Liver (tissue), 9 donors: ENCODE results near the gene FRMPD4. TPM values are rescaled to one million over a fixed set of nuclear protein-coding genes. Genes with fewer than 3 reads are reported as not detected.

Experiments
- DNase-seq: peaks from one replicate; pipeline ENCODE4 v3.0.0-alpha.2; 2017; ENCODE audit warnings: low spot score
- H3K27ac ChIP-seq, 2 donors: one replicate each; pipeline ENCODE4 v1.7.0; 2013; ENCODE audit warnings: inconsistent platforms in 2 of 2, low read length in 2 of 2, control low read depth in 1 of 2, low read depth in 1 of 2, mild to moderate bottlenecking in 1 of 2
- H3K27me3 ChIP-seq, 4 donors: one replicate each; pipeline versions ENCODE4 v1.6.1 to v1.7.0; 2013; ENCODE audit warnings: low read length in 3 of 4, inconsistent platforms in 1 of 4, mild to moderate bottlenecking in 1 of 4, moderate library complexity in 1 of 4; ENCODE audit not compliant: control insufficient read depth in 4 of 4, insufficient read depth in 4 of 4
- H3K36me3 ChIP-seq, 4 donors: one replicate each; pipeline versions ENCODE4 v1.6.1 to v1.7.0; 2013; ENCODE audit warnings: low read length in 3 of 4, mild to moderate bottlenecking in 3 of 4, low read depth in 1 of 4, moderate library complexity in 1 of 4; ENCODE audit not compliant: control insufficient read depth in 4 of 4, insufficient read depth in 3 of 4
- H3K4me1 ChIP-seq, 4 donors: one replicate each; pipeline versions ENCODE4 v1.6.1 to v1.7.0; 2013; ENCODE audit warnings: low read length in 3 of 4, mild to moderate bottlenecking in 3 of 4, moderate library complexity in 1 of 4; ENCODE audit not compliant: control insufficient read depth in 4 of 4, insufficient read depth in 4 of 4
- H3K4me3 ChIP-seq, 3 donors: one replicate each; pipeline versions ENCODE4 v1.6.1 to v1.7.0; 2013; ENCODE audit warnings: low read length in 3 of 3, control low read depth in 1 of 3, low read depth in 1 of 3, mild to moderate bottlenecking in 1 of 3
- H3K9ac ChIP-seq, 2 donors: one replicate each; pipeline ENCODE4 v1.7.0; 2013; ENCODE audit warnings: low read length in 2 of 2, mild to moderate bottlenecking in 2 of 2, moderate library complexity in 2 of 2, control low read depth in 1 of 2, low read depth in 1 of 2
- H3K9me3 ChIP-seq, 4 donors: one replicate each; pipeline versions ENCODE4 v1.6.1 to v1.7.0; 2013; ENCODE audit warnings: low read length in 3 of 4; ENCODE audit not compliant: control insufficient read depth in 4 of 4
- EGR1 ChIP-seq, 2 donors: IDR thresholded peaks; 2 replicates each; pipeline ENCODE4 v1.6.1; 2016 to 2018; ENCODE audit warnings: antibody characterized with exemption in 2 of 2, low read depth in 2 of 2
- FOXA1 ChIP-seq: IDR thresholded peaks from 2 replicates; pipeline ENCODE4 v1.6.1; 2016; ENCODE audit warnings: antibody characterized with exemption
- FOXA2 ChIP-seq: IDR thresholded peaks from 2 replicates; pipeline ENCODE4 v1.6.1; 2016; ENCODE audit warnings: antibody characterized with exemption
- GABPA ChIP-seq, 2 donors: IDR thresholded peaks in 1 of 2; conservative IDR thresholded peaks in 1 of 2; 2 replicates each; pipeline ENCODE4 v1.6.1; 2016; ENCODE audit warnings: antibody characterized with exemption in 2 of 2, mild to moderate bottlenecking in 1 of 2, moderate library complexity in 1 of 2
- HNF4A ChIP-seq, 2 donors: conservative IDR thresholded peaks; 2 replicates each; pipeline ENCODE4 v1.6.1; 2016; ENCODE audit warnings: antibody characterized with exemption in 2 of 2, mild to moderate bottlenecking in 2 of 2
- HNF4G ChIP-seq: IDR thresholded peaks from 2 replicates; pipeline ENCODE4 v1.6.1; 2016; ENCODE audit warnings: antibody characterized with exemption
- JUND ChIP-seq, 2 donors: IDR thresholded peaks; 2 replicates each; pipeline ENCODE4 v1.6.1; 2016; ENCODE audit warnings: antibody characterized with exemption in 2 of 2
- NR2F2 ChIP-seq: IDR thresholded peaks from 2 replicates; pipeline ENCODE4 v1.6.1; 2016; ENCODE audit warnings: antibody characterized with exemption
- RAD21 ChIP-seq, 2 donors: IDR thresholded peaks; 2 replicates each; pipeline ENCODE4 v1.6.1; 2016; ENCODE audit warnings: antibody characterized with exemption in 2 of 2, mild to moderate bottlenecking in 2 of 2
- RXRA ChIP-seq, 2 donors: IDR thresholded peaks; 2 replicates each; pipeline ENCODE4 v1.6.1; 2017 to 2018; ENCODE audit warnings: antibody characterized with exemption in 2 of 2, mild to moderate bottlenecking in 1 of 2
- SP1 ChIP-seq: IDR thresholded peaks from 2 replicates; pipeline ENCODE4 v1.6.1; 2018; ENCODE audit warnings: antibody characterized with exemption, mild to moderate bottlenecking
- TAF1 ChIP-seq: conservative IDR thresholded peaks from 2 replicates; pipeline ENCODE4 v1.6.1; 2016; ENCODE audit warnings: antibody characterized with exemption, mild to moderate bottlenecking
- YY1 ChIP-seq: IDR thresholded peaks from 2 replicates; pipeline ENCODE4 v1.6.1; 2016; ENCODE audit warnings: antibody characterized with exemption, mild to moderate bottlenecking
- WGBS: extraction: QIAGEN DNeasy Blood & Tissue Kit; methylation state at CpG from one replicate; pipeline ENCODE4 v1.1.7; 2013; 5-methylcytosine and 5-hydroxymethylcytosine counted together
- polyA plus RNA-seq, 2 donors: library from polyadenylated mRNA; stranded (reverse) in 1 of 2; unstranded in 1 of 2; fragments of 200-250 nt in 1 of 2; fragments of >200 nt in 1 of 2; fragmentation: Nextera tagmentation in 1 of 2; extraction: Ambion mirVana in 1 of 2; gene quantifications; one replicate each; pipeline versions ENCODE4 v1.2.1 to v1.2.3, GENCODE V29; 2013 to 2015
- total RNA-seq, 2 donors: library from RNA; depleted of rRNA; stranded (reverse); fragments of >200 nt; gene quantifications; one replicate each; pipeline ENCODE4 v1.2.3, GENCODE V29; 2014
- TF ChIP-seq, protein P1 (sequence below): IDR thresholded peaks from 2 replicates; pipeline ENCODE4 v1.6.1; 2016; ENCODE audit warnings: antibody characterized with exemption
- TF ChIP-seq, protein P2 (sequence below): IDR thresholded peaks from 2 replicates; pipeline ENCODE4 v1.6.1; 2016; ENCODE audit warnings: antibody characterized with exemption, mild to moderate bottlenecking
- TF ChIP-seq, protein P3 (sequence below): IDR thresholded peaks from 2 replicates; pipeline ENCODE4 v1.6.1; 2016; ENCODE audit warnings: antibody characterized with exemption
- TF ChIP-seq, protein P4 (sequence below): fragments of 150-350 bp; IDR thresholded peaks from 2 replicates; pipeline ENCODE4 v1.5.1; 2017; ENCODE audit warnings: improper control_type of control experiment, low read depth, low read length; ENCODE audit not compliant: missing input control
- TF ChIP-seq, protein P5 (sequence below): IDR thresholded peaks from 2 replicates; pipeline ENCODE4 v1.6.1; 2016; ENCODE audit warnings: antibody characterized with exemption
- donor health status: healthy.
- donor health status: healthy.
- donor health status: healthy.
- donor health status: healthy.
- donor health status: healthy.

The FRMPD4 gene
- total and polyA plus RNA-seq, 4 donors, result 0.01 to 0.08 (median 0.03) TPM; not detected in 1

DNA sequence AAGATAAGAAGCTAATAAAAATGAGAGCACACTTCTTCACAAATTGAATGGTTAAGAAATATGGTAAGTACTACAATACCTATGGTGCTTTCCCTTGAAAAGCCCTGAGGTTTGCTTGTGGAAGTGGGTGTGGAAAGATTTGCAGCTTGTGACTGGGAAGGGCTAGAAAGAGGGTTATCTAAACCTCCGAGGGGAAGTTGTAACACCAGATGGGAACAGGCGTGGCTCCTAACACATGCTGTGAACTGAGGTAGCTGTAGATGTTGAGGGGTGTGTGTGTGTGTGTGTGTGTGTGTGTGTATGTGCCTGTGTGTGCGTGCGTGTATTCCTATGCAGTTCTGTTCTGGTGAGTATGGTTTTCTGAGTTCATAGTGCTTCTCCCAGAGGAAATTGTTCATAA lies 21.5 kb downstream of the FRMPD4 start:
- Histone ChIP-seq H3K36me3 (no peaks in the 10 kb centered on the region), H3K27ac (no peak overlapping the region), H3K27me3 (peaks cover 0 to 4% (median 0%) of the 10 kb centered on the region in 4 donors), H3K9ac (no peak overlapping the region), H3K4me1 (no peaks in the 10 kb centered on the region), H3K4me3 (no peak overlapping the region), H3K9me3 (no peaks in the 10 kb centered on the region)
- no peak for TF ChIP-seq RXRA (IDR thresholded peaks at IDR 0.05)
- TF ChIP-seq, protein P1, sequence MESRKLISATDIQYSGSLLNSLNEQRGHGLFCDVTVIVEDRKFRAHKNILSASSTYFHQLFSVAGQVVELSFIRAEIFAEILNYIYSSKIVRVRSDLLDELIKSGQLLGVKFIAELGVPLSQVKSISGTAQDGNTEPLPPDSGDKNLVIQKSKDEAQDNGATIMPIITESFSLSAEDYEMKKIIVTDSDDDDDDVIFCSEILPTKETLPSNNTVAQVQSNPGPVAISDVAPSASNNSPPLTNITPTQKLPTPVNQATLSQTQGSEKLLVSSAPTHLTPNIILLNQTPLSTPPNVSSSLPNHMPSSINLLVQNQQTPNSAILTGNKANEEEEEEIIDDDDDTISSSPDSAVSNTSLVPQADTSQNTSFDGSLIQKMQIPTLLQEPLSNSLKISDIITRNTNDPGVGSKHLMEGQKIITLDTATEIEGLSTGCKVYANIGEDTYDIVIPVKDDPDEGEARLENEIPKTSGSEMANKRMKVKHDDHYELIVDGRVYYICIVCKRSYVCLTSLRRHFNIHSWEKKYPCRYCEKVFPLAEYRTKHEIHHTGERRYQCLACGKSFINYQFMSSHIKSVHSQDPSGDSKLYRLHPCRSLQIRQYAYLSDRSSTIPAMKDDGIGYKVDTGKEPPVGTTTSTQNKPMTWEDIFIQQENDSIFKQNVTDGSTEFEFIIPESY, result no peak
- TF ChIP-seq GABPA (IDR thresholded peaks at IDR 0.05 in 1 of 2, conservative IDR thresholded peaks at IDR 0.05 in 1 of 2), result no peak
- no peak for TF ChIP-seq SP1
- TF ChIP-seq, protein P2, sequence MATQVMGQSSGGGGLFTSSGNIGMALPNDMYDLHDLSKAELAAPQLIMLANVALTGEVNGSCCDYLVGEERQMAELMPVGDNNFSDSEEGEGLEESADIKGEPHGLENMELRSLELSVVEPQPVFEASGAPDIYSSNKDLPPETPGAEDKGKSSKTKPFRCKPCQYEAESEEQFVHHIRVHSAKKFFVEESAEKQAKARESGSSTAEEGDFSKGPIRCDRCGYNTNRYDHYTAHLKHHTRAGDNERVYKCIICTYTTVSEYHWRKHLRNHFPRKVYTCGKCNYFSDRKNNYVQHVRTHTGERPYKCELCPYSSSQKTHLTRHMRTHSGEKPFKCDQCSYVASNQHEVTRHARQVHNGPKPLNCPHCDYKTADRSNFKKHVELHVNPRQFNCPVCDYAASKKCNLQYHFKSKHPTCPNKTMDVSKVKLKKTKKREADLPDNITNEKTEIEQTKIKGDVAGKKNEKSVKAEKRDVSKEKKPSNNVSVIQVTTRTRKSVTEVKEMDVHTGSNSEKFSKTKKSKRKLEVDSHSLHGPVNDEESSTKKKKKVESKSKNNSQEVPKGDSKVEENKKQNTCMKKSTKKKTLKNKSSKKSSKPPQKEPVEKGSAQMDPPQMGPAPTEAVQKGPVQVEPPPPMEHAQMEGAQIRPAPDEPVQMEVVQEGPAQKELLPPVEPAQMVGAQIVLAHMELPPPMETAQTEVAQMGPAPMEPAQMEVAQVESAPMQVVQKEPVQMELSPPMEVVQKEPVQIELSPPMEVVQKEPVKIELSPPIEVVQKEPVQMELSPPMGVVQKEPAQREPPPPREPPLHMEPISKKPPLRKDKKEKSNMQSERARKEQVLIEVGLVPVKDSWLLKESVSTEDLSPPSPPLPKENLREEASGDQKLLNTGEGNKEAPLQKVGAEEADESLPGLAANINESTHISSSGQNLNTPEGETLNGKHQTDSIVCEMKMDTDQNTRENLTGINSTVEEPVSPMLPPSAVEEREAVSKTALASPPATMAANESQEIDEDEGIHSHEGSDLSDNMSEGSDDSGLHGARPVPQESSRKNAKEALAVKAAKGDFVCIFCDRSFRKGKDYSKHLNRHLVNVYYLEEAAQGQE, result no peak
- TF ChIP-seq NR2F2, result no peak
- no peak for TF ChIP-seq RAD21 (IDR thresholded peaks at IDR 0.05)
- no peak for TF ChIP-seq FOXA1
- TF ChIP-seq HNF4G, result no peak
- TF ChIP-seq, protein P3, sequence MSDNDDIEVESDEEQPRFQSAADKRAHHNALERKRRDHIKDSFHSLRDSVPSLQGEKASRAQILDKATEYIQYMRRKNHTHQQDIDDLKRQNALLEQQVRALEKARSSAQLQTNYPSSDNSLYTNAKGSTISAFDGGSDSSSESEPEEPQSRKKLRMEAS, result no peak
- no peak for TF ChIP-seq EGR1 (IDR thresholded peaks at IDR 0.05; ENCODE audit: low read depth in 2 of 2)
- TF ChIP-seq JUND (IDR thresholded peaks at IDR 0.05), result no peak
- TF ChIP-seq, protein P4, sequence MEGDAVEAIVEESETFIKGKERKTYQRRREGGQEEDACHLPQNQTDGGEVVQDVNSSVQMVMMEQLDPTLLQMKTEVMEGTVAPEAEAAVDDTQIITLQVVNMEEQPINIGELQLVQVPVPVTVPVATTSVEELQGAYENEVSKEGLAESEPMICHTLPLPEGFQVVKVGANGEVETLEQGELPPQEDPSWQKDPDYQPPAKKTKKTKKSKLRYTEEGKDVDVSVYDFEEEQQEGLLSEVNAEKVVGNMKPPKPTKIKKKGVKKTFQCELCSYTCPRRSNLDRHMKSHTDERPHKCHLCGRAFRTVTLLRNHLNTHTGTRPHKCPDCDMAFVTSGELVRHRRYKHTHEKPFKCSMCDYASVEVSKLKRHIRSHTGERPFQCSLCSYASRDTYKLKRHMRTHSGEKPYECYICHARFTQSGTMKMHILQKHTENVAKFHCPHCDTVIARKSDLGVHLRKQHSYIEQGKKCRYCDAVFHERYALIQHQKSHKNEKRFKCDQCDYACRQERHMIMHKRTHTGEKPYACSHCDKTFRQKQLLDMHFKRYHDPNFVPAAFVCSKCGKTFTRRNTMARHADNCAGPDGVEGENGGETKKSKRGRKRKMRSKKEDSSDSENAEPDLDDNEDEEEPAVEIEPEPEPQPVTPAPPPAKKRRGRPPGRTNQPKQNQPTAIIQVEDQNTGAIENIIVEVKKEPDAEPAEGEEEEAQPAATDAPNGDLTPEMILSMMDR, result no peak
- TF ChIP-seq, protein P5, sequence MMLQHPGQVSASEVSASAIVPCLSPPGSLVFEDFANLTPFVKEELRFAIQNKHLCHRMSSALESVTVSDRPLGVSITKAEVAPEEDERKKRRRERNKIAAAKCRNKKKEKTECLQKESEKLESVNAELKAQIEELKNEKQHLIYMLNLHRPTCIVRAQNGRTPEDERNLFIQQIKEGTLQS, result no peak
- TF ChIP-seq TAF1, result no peak
- TF ChIP-seq FOXA2, result no peak
- no peak for TF ChIP-seq YY1
- TF ChIP-seq HNF4A (conservative IDR thresholded peaks at IDR 0.05), result no peak
- WGBS, result 56% methylated on average over 4 of the region's 4 CpGs
- DNase-seq, result no peak
